Neural cell (in vitro differentiated cells): ENCODE results near the gene RBM39. TPM values are rescaled to one million over a fixed set of nuclear protein-coding genes. Genes with fewer than 3 reads are reported as not detected.

Experiments used
- H2AFZ ChIP-seq: fragments of 200-600, 300-800 bp; sonication (generic), shearing (Covaris generic); 2 replicates; pipeline ENCODE4 v1.6.0; 2014; ENCODE audit warnings: low read depth, mild to moderate bottlenecking, antibody characterized with exemption, low read length, moderate library complexity
- H3F3A ChIP-seq: fragments of 200-600 bp; shearing (Covaris generic); 2 replicates; pipeline ENCODE4 v1.6.1; 2016; ENCODE audit warnings: mild to moderate bottlenecking, moderate library complexity, mixed read lengths, antibody characterized with exemption, low read length; ENCODE audit not compliant: insufficient read depth, poor library complexity, severe bottlenecking
- H3K27ac ChIP-seq: fragments of 200-600, 300-800 bp; sonication (generic), shearing (Covaris generic); 2 replicates; pipeline ENCODE4 v1.5.1; 2014; ENCODE audit warnings: mild to moderate bottlenecking, low read length, moderate library complexity
- H3K27me3 ChIP-seq: fragments of 300-800, 200-600 bp; sonication (generic), shearing (Covaris generic); 2 replicates; pipeline ENCODE4 v1.6.0; 2014; ENCODE audit warnings: mild to moderate bottlenecking, low read depth, low read length, moderate library complexity; ENCODE audit not compliant: insufficient read depth
- H3K36me3 ChIP-seq: fragments of 300-800, 200-600 bp; sonication (generic), shearing (Covaris generic); 2 replicates; pipeline ENCODE4 v1.5.1; 2014; ENCODE audit warnings: mild to moderate bottlenecking, antibody characterized with exemption, low read length, moderate library complexity; ENCODE audit not compliant: insufficient read depth
- H3K4me2 ChIP-seq: fragments of 300-800, 200-600 bp; sonication (generic), shearing (Covaris generic); 2 replicates; pipeline ENCODE4 v1.6.0; 2014; ENCODE audit warnings: mild to moderate bottlenecking, low read length
- H3K4me3 ChIP-seq: fragments of 300-800, 200-600 bp; sonication (generic), shearing (Covaris generic); 2 replicates; pipeline ENCODE4 v1.5.1; 2014; ENCODE audit warnings: mild to moderate bottlenecking, low read length, moderate library complexity
- H3K79me2 ChIP-seq: fragments of 200-600 bp; shearing (Covaris generic); replicated peaks from 2 replicates; pipeline ENCODE4 v1.6.0; 2014; ENCODE audit warnings: mild to moderate bottlenecking, low read length, moderate library complexity; ENCODE audit not compliant: insufficient read depth
- H3K9ac ChIP-seq: fragments of 300-800, 200-600 bp; sonication (generic), shearing (Covaris generic); 2 replicates; pipeline ENCODE4 v1.6.1; 2016; ENCODE audit warnings: mild to moderate bottlenecking, low read length, mixed read lengths
- H3K9me2 ChIP-seq: fragments of 200-600 bp; shearing (Covaris generic); 2 replicates; pipeline ENCODE4 v1.6.1; 2016; ENCODE audit warnings: mild to moderate bottlenecking, low read length, mixed read lengths; ENCODE audit not compliant: insufficient read depth
- H3K9me3 ChIP-seq: fragments of 200-600, 300-800 bp; sonication (generic), shearing (Covaris generic); 2 replicates; pipeline ENCODE4 v1.6.1; 2016; ENCODE audit warnings: mild to moderate bottlenecking, mixed run types, low read length, moderate library complexity, mixed read lengths
- H4K20me1 ChIP-seq: fragments of 200-600 bp; shearing (Covaris generic); 2 replicates; pipeline ENCODE4 v1.6.1; 2016; ENCODE audit warnings: mild to moderate bottlenecking, mixed run types; ENCODE audit not compliant: insufficient read depth
- CTCF ChIP-seq: fragments of 450-650 bp; IDR thresholded peaks from 2 replicates; pipeline ENCODE4 v1.5.1; 2014; ENCODE audit warnings: antibody characterized with exemption, mild to moderate bottlenecking, moderate library complexity; ENCODE audit not compliant: poor library complexity, severe bottlenecking
- EP300 ChIP-seq: fragments of 450-650 bp; conservative IDR thresholded peaks from 2 replicates; pipeline ENCODE4 v1.6.1; 2014; ENCODE audit warnings: antibody characterized with exemption, mild to moderate bottlenecking, moderate library complexity; ENCODE audit not compliant: poor library complexity, severe bottlenecking
- EZH2 ChIP-seq: fragments of 200-600, 300-800 bp; shearing (Covaris generic), sonication (generic); IDR thresholded peaks from 2 replicates; pipeline ENCODE4 v1.6.1; 2014; ENCODE audit warnings: antibody characterized with exemption, low read length, borderline replicate concordance, mild to moderate bottlenecking; ENCODE audit not compliant: insufficient read depth, poor library complexity, severe bottlenecking
- MXI1 ChIP-seq: fragments of 450-650 bp; conservative IDR thresholded peaks from 2 replicates; pipeline ENCODE4 v1.6.1; 2014; ENCODE audit warnings: antibody characterized with exemption, mild to moderate bottlenecking; ENCODE audit not compliant: poor library complexity, severe bottlenecking
- POLR2AphosphoS5 ChIP-seq: IDR thresholded peaks from 2 replicates; pipeline ENCODE4 v1.6.1; 2012
- REST ChIP-seq: IDR thresholded peaks from 2 replicates; pipeline ENCODE4 v1.6.1; 2012; ENCODE audit warnings: borderline replicate concordance
- SMC3 ChIP-seq: fragments of 450-650 bp; conservative IDR thresholded peaks from 2 replicates; pipeline ENCODE4 v1.6.1; 2014; ENCODE audit warnings: antibody characterized with exemption, mild to moderate bottlenecking, moderate library complexity; ENCODE audit not compliant: poor library complexity
- polyA plus RNA-seq: library from polyadenylated mRNA; depleted of rRNA; stranded (reverse); fragments of >200 nt; gene quantifications from 2 replicates; pipeline ENCODE4 v1.2.3, GENCODE V29; 2014

Gene RBM39
- polyA plus RNA-seq, 1 donor from 2014 or later: 839 TPM

GRCh38 chr20:35738410-35739179 is 3.5 kb downstream of the RBM39 start:
- H3K9me2 ChIP-seq: no peaks in the 10 kb centered on the region
- H3K36me3 ChIP-seq: peaks cover 21% of the 10 kb centered on the region
- no peaks in the 10 kb centered on the region for H3K9me3 ChIP-seq
- H3K27me3 ChIP-seq: no peaks in the 10 kb centered on the region
- H4K20me1 ChIP-seq: peaks cover 40% of the 10 kb centered on the region
- H3F3A ChIP-seq: no peaks in the 10 kb centered on the region
- no peak for TF ChIP-seq EZH2
- TF ChIP-seq SMC3: no peak
- TF ChIP-seq POLR2AphosphoS5: no peak
- no peak for TF ChIP-seq MXI1
- peak overlapping the region; percentile 20 for H3K4me3 ChIP-seq
- H3K27ac ChIP-seq: no peak overlapping the region
- H3K79me2 ChIP-seq: peaks cover 73% of the 10 kb centered on the region
- no peak overlapping the region for H2AFZ ChIP-seq
- no peak overlapping the region for H3K9ac ChIP-seq
- no peak overlapping the region for H3K4me2 ChIP-seq

GRCh38 chr20:35737865-35738333 is 4.2 kb downstream of the RBM39 start:
- H3K79me2 ChIP-seq: peaks cover 80% of the 10 kb centered on the region
- TF ChIP-seq SMC3: no peak
- no peak for TF ChIP-seq CTCF
- no peak for TF ChIP-seq EP300
- TF ChIP-seq REST: no peak
- no peak for TF ChIP-seq EZH2
- H3K9ac ChIP-seq: no peak overlapping the region
- no peaks in the 10 kb centered on the region for H3K9me2 ChIP-seq
- H3K4me3 ChIP-seq: peak overlapping the region; percentile 20
- no peak overlapping the region for H3K27ac ChIP-seq
- no peaks in the 10 kb centered on the region for H3F3A ChIP-seq
- no peaks in the 10 kb centered on the region for H3K27me3 ChIP-seq
- peaks cover 44% of the 10 kb centered on the region for H4K20me1 ChIP-seq
- H2AFZ ChIP-seq: no peak overlapping the region
- H3K9me3 ChIP-seq: no peaks in the 10 kb centered on the region
- H3K36me3 ChIP-seq: peaks cover 21% of the 10 kb centered on the region
- H3K4me2 ChIP-seq: no peak overlapping the region
